ENCODE results near the gene DCC. TPM values are rescaled to one million over a fixed set of nuclear protein-coding genes. Genes with fewer than 3 reads are reported as not detected.

DCC gene
- total RNA-seq, 4 donors from 2014 or later = 0.94 TPM; not detected in 3

- no peak overlapping the region for H3K27ac ChIP-seq
These were observed 1226.6 kb downstream of the DCC start for GRCh38 chr18:53566626-53567025.

GRCh38 chr18:53567929-53568574, 1228.1 kb downstream of the DCC start:
- H3K4me3 ChIP-seq (replicated peaks in 1 of 3) = no peak overlapping the region
- H3K36me3 ChIP-seq = no peaks in the 10 kb centered on the region
- WGBS, 2 donors = 63 to 65% methylated on average over 12 of the region's 12 CpGs
- intact Hi-C loops (cut with DNase I) = loop anchor here (10.0 kb wide), 1 partner anchor 547 kb away; no protein-coding TSS in a partner anchor
- no peaks in the 10 kb centered on the region for H3K4me1 ChIP-seq
- no peaks in the 10 kb centered on the region for H3K27me3 ChIP-seq
- no peak overlapping the region for H3K27ac ChIP-seq
- no peaks in the 10 kb centered on the region for H3K9me3 ChIP-seq
- TF ChIP-seq CTCF (IDR thresholded peaks at IDR 0.05) = peak in 4 of 6 experiments; percentile 24 to 55 (median 30)
- no peak for TF ChIP-seq POLR2A (IDR thresholded peaks at IDR 0.05)
- DNase-seq = no peak

More at GRCh38 chr18:53566626-53567025, 1226.6 kb downstream of the DCC start:
- intact Hi-C loops (cut with DNase I) = loop anchor here (10.0 kb wide), 1 partner anchor 548 kb away; no protein-coding TSS in a partner anchor
- no peaks in the 10 kb centered on the region for H3K9me3 ChIP-seq
- no peaks in the 10 kb centered on the region for H3K36me3 ChIP-seq
- H3K27me3 ChIP-seq = no peaks in the 10 kb centered on the region
- TF ChIP-seq POLR2A (IDR thresholded peaks at IDR 0.05) (no peak), CTCF (IDR thresholded peaks at IDR 0.05) (no peak)
- no peaks in the 10 kb centered on the region for H3K4me1 ChIP-seq
- H3K4me3 ChIP-seq (replicated peaks in 1 of 3) = no peak overlapping the region
- no peak for DNase-seq
- WGBS, 2 donors = 93 to 94% methylated on average over 2 of the region's 2 CpGs

Small RNA genes within 50 kb of the gene (microRNA-seq; reads per million reads assigned to microRNA genes)
- not detected for gene MIR4528

Small RNA genes within 50 kb of the gene (small RNA-seq; reads per million reads assigned to genes)
- gene AC011155.1 = not detected
- not detected for gene MIR4528

All from thyroid gland (tissue), 4 donors.